Measurements from ENCODE around the gene THSD7A. TPM values are rescaled to one million over a fixed set of nuclear protein-coding genes. Genes with fewer than 3 reads are reported as not detected.

The THSD7A gene
- total and polyA plus RNA-seq, 2 donors = 0.50 to 1.5 TPM

DNA sequence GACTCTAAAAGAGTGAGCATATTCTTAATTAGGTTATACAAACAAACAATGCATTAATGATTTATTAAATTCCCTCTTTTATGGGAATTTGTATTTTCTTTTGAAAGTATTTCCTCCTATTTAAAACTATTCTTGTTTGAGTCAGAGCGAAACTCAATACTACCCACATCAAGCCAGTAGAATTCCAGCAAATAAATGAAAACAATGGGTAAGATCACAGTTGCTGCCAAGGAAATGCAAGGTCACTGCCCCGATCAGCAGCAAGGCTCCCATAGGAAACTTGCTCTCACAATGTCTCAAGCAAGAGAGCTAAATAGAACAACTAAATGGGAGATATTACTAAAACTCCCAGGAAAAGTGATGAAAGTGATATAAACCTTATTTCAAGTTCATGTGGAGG, 206.3 kb downstream of the THSD7A start:
- H3K4me1 ChIP-seq (ENCODE audit: control insufficient read depth in 2 of 2, insufficient read depth in 2 of 2, low read length in 2 of 2) = no peaks in the 10 kb centered on the region
- no peak for DNase-seq (ENCODE audit: low read depth in 6 of 9, low spot score in 9 of 9)
- H3K36me3 ChIP-seq (ENCODE audit: control insufficient read depth in 2 of 2, insufficient read depth in 2 of 2, low read length in 1 of 2) = no peaks in the 10 kb centered on the region
- no peaks in the 10 kb centered on the region for H3K27me3 ChIP-seq (ENCODE audit: control insufficient read depth in 2 of 2, insufficient read depth in 1 of 2, low read length in 1 of 2)
- no peak overlapping the region for H3K27ac ChIP-seq (ENCODE audit: low read depth in 1 of 2, low read length in 1 of 2)
- no peaks in the 10 kb centered on the region for H3K9me3 ChIP-seq (ENCODE audit: control insufficient read depth in 2 of 2, insufficient read depth in 1 of 2, low read length in 1 of 2)
- no peak overlapping the region for H3K4me3 ChIP-seq (ENCODE audit: low read length in 2 of 2)
- WGBS = 93% methylated on average over 2 of the region's 2 CpGs

DNA sequence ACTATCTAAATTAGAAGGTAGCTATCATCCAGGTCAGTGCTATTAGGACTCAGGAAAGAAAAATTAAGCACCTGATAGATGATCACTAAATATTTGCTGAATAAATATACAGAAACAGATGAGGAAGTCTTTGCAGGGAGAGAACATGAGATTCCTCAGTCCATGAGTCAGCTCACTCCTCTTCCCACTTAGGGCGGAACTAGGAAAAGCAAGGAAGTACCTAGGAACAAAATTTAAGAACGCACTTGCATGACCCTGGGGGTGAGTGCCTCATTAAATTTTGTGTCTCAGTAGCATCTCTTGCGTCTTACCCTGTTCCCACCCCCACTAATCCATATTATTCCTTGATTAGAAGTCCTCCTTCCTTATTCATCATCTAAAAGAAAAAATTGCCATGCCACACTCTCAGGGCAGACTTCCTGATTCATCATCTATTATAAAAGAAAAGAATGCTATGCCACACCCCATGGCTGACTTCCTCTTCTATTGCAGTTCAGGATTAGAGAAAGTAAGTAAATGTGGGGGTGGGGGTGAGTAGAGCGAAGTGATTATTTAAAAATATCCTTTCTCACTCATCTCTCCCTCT, 208.8 kb downstream of the THSD7A start:
- H3K36me3 ChIP-seq (ENCODE audit: control insufficient read depth in 2 of 2, insufficient read depth in 2 of 2, low read length in 1 of 2) = no peaks in the 10 kb centered on the region
- H3K4me3 ChIP-seq (ENCODE audit: low read length in 2 of 2) = no peak overlapping the region
- no peaks in the 10 kb centered on the region for H3K9me3 ChIP-seq (ENCODE audit: control insufficient read depth in 2 of 2, insufficient read depth in 1 of 2, low read length in 1 of 2)
- no peaks in the 10 kb centered on the region for H3K4me1 ChIP-seq (ENCODE audit: control insufficient read depth in 2 of 2, insufficient read depth in 2 of 2, low read length in 2 of 2)
- no peak for DNase-seq (ENCODE audit: low read depth in 6 of 9, low spot score in 9 of 9)
- H3K27ac ChIP-seq (ENCODE audit: low read depth in 1 of 2, low read length in 1 of 2) = no peak overlapping the region
- no peaks in the 10 kb centered on the region for H3K27me3 ChIP-seq (ENCODE audit: control insufficient read depth in 2 of 2, insufficient read depth in 1 of 2, low read length in 1 of 2)
- WGBS = 93% methylated on average over 4 of the region's 4 CpGs

DNA sequence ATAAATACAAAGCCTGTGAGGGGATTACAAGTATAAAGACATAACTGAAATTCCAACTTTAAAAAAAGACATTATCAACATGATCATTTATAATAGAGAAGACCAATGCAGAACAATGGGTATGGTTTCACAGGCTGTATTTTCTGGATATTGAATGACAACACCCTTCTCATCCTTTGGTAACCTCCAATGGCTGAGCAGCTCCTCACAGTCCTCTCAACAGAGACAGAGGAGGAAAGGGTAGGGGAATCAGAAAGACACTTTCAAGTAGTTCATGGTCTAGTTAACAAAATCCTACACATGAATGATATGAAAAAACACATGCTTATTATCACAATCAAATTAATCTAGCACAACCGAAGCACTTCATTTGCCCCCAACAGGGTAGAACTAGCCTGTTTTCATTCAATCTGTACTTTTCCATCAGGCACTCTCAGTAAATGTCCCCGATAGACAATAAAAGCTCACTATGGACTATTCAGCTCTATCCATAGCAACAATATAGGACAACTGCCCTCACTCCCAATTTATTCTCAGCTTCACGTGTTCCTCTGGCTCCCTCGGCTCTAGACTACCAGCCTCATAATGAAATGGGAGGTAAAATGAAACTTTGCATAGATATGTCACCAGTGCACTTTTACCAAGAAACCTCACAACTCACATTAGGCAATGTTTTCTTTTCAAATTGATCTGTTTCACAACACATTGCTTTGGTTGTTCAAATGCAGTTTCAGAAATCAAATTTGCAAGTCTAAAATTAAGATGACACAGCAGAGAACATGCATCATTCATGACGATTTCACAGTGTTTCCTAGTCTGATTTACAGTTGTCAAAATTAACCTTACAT, 211.4 kb downstream of the THSD7A start:
- WGBS = 94% methylated on average over 5 of the region's 5 CpGs

DNA sequence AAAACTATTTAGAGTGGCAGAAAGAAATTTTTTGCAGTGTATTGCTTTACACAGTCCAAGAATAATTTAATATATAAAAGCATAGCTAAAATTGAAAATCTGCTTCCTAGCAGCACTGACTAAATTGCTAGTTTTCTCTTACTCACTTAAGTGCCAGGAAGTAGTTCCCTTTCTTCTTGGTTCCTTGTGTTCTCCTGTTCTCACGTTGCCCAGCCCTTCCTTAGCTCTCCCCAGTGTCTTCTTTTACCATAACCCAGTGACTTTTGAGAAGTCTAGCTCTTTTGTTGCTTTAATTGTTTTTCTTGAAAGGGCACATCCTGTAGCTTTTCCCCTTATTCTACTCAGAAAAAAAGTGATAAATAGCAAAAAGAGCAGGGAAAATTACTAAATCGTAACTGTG, 215.5 kb downstream of the THSD7A start:
- Histone ChIP-seq H3K4me3 (ENCODE audit: low read length in 2 of 2) (no peak overlapping the region), H3K27me3 (ENCODE audit: control insufficient read depth in 2 of 2, insufficient read depth in 1 of 2, low read length in 1 of 2) (no peaks in the 10 kb centered on the region), H3K36me3 (ENCODE audit: control insufficient read depth in 2 of 2, insufficient read depth in 2 of 2, low read length in 1 of 2) (no peaks in the 10 kb centered on the region), H3K9me3 (ENCODE audit: control insufficient read depth in 2 of 2, insufficient read depth in 1 of 2, low read length in 1 of 2) (no peaks in the 10 kb centered on the region), H3K27ac (ENCODE audit: low read depth in 1 of 2, low read length in 1 of 2) (no peak overlapping the region), H3K4me1 (ENCODE audit: control insufficient read depth in 2 of 2, insufficient read depth in 2 of 2, low read length in 2 of 2) (no peaks in the 10 kb centered on the region)
- DNase-seq (ENCODE audit: low read depth in 6 of 9, low spot score in 9 of 9) = no peak
- whole genome bisulfite sequencing = 62% methylated on average over 2 of the region's 2 CpGs

More for the DNA sequence above, 211.4 kb downstream of the THSD7A start:
- DNase-seq (ENCODE audit: low read depth in 6 of 9, low spot score in 9 of 9) = no peak
- no peak overlapping the region for H3K27ac ChIP-seq (ENCODE audit: low read depth in 1 of 2, low read length in 1 of 2)
- no peaks in the 10 kb centered on the region for H3K4me1 ChIP-seq (ENCODE audit: control insufficient read depth in 2 of 2, insufficient read depth in 2 of 2, low read length in 2 of 2)
- no peaks in the 10 kb centered on the region for H3K27me3 ChIP-seq (ENCODE audit: control insufficient read depth in 2 of 2, insufficient read depth in 1 of 2, low read length in 1 of 2)
- no peaks in the 10 kb centered on the region for H3K36me3 ChIP-seq (ENCODE audit: control insufficient read depth in 2 of 2, insufficient read depth in 2 of 2, low read length in 1 of 2)
- no peak overlapping the region for H3K4me3 ChIP-seq (ENCODE audit: low read length in 2 of 2)
- H3K9me3 ChIP-seq (ENCODE audit: control insufficient read depth in 2 of 2, insufficient read depth in 1 of 2, low read length in 1 of 2) = no peaks in the 10 kb centered on the region

GRCh38 chr7:11615174-11615573, 216.8 kb downstream of the THSD7A start:
- no peak overlapping the region for H3K27ac ChIP-seq (ENCODE audit: low read depth in 1 of 2, low read length in 1 of 2)
- H3K36me3 ChIP-seq (ENCODE audit: control insufficient read depth in 2 of 2, insufficient read depth in 2 of 2, low read length in 1 of 2) = no peaks in the 10 kb centered on the region
- no peaks in the 10 kb centered on the region for H3K27me3 ChIP-seq (ENCODE audit: control insufficient read depth in 2 of 2, insufficient read depth in 1 of 2, low read length in 1 of 2)
- H3K4me1 ChIP-seq (ENCODE audit: control insufficient read depth in 2 of 2, insufficient read depth in 2 of 2, low read length in 2 of 2) = no peaks in the 10 kb centered on the region
- WGBS = 87% methylated on average over 2 of the region's 2 CpGs
- DNase-seq (ENCODE audit: low read depth in 6 of 9, low spot score in 9 of 9) = no peak
- H3K4me3 ChIP-seq (ENCODE audit: low read length in 2 of 2) = no peak overlapping the region
- no peaks in the 10 kb centered on the region for H3K9me3 ChIP-seq (ENCODE audit: control insufficient read depth in 2 of 2, insufficient read depth in 1 of 2, low read length in 1 of 2)

GRCh38 chr7:11613292-11613930, 218.6 kb downstream of the THSD7A start:
- no peaks in the 10 kb centered on the region for H3K27me3 ChIP-seq (ENCODE audit: control insufficient read depth in 2 of 2, insufficient read depth in 1 of 2, low read length in 1 of 2)
- no peak overlapping the region for H3K27ac ChIP-seq (ENCODE audit: low read depth in 1 of 2, low read length in 1 of 2)
- no peak for DNase-seq (ENCODE audit: low read depth in 6 of 9, low spot score in 9 of 9)
- no peak overlapping the region for H3K4me3 ChIP-seq (ENCODE audit: low read length in 2 of 2)
- H3K9me3 ChIP-seq (ENCODE audit: control insufficient read depth in 2 of 2, insufficient read depth in 1 of 2, low read length in 1 of 2) = no peaks in the 10 kb centered on the region
- WGBS = 92% methylated on average over 5 of the region's 5 CpGs
- no peaks in the 10 kb centered on the region for H3K36me3 ChIP-seq (ENCODE audit: control insufficient read depth in 2 of 2, insufficient read depth in 2 of 2, low read length in 1 of 2)
- no peaks in the 10 kb centered on the region for H3K4me1 ChIP-seq (ENCODE audit: control insufficient read depth in 2 of 2, insufficient read depth in 2 of 2, low read length in 2 of 2)

GRCh38 chr7:11612737-11613136, 219.3 kb downstream of the THSD7A start:
- Histone ChIP-seq H3K27ac (ENCODE audit: low read depth in 1 of 2, low read length in 1 of 2) (no peak overlapping the region), H3K4me3 (ENCODE audit: low read length in 2 of 2) (no peak overlapping the region), H3K9me3 (ENCODE audit: control insufficient read depth in 2 of 2, insufficient read depth in 1 of 2, low read length in 1 of 2) (no peaks in the 10 kb centered on the region), H3K4me1 (ENCODE audit: control insufficient read depth in 2 of 2, insufficient read depth in 2 of 2, low read length in 2 of 2) (no peaks in the 10 kb centered on the region), H3K27me3 (ENCODE audit: control insufficient read depth in 2 of 2, insufficient read depth in 1 of 2, low read length in 1 of 2) (no peaks in the 10 kb centered on the region), H3K36me3 (ENCODE audit: control insufficient read depth in 2 of 2, insufficient read depth in 2 of 2, low read length in 1 of 2) (no peaks in the 10 kb centered on the region)
- DNase-seq (ENCODE audit: low read depth in 6 of 9, low spot score in 9 of 9) = no peak
- 67% methylated on average over 1 of the region's 1 CpG for WGBS

DNA sequence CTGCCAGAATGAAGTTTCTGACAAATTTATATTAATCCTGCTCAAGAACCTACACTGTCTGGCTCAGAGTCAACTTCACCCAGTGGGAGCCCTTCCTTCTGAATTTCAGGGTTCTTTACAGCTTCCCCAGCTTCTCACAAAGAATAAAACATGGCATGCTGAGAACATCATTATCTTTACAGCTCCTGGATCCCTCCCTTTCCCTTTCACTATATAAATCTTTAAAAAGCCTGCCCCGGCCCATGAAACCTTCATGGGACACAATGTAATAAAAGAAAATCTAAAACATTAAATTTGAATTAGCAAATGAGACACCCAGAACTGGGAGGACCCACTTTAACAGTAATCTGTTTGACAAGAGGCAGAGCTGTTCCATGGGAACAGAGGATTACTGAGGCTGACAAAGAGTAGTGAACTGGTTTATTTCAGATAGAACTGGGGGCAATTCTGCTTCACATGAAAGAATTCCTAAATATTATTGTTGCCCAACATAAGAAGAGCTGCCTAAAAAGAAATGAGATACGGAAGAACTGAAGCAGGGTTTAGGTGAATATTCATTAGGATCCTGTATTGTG, 222.8 kb downstream of the THSD7A start:
- no peak for DNase-seq (ENCODE audit: low read depth in 6 of 9, low spot score in 9 of 9)
- 80% methylated on average over 2 of the region's 2 CpGs for WGBS
- Histone ChIP-seq H3K36me3 (ENCODE audit: control insufficient read depth in 2 of 2, insufficient read depth in 2 of 2, low read length in 1 of 2) (no peaks in the 10 kb centered on the region), H3K4me1 (ENCODE audit: control insufficient read depth in 2 of 2, insufficient read depth in 2 of 2, low read length in 2 of 2) (no peaks in the 10 kb centered on the region), H3K27ac (ENCODE audit: low read depth in 1 of 2, low read length in 1 of 2) (no peak overlapping the region), H3K9me3 (ENCODE audit: control insufficient read depth in 2 of 2, insufficient read depth in 1 of 2, low read length in 1 of 2) (no peaks in the 10 kb centered on the region), H3K4me3 (ENCODE audit: low read length in 2 of 2) (no peak overlapping the region), H3K27me3 (ENCODE audit: control insufficient read depth in 2 of 2, insufficient read depth in 1 of 2, low read length in 1 of 2) (no peaks in the 10 kb centered on the region)

GRCh38 chr7:11607686-11608085, 224.3 kb downstream of the THSD7A start:
- no peak for DNase-seq (ENCODE audit: low read depth in 6 of 9, low spot score in 9 of 9)
- 62% methylated on average over 2 of the region's 2 CpGs for WGBS
- Histone ChIP-seq H3K27me3 (ENCODE audit: control insufficient read depth in 2 of 2, insufficient read depth in 1 of 2, low read length in 1 of 2) (no peaks in the 10 kb centered on the region), H3K27ac (ENCODE audit: low read depth in 1 of 2, low read length in 1 of 2) (no peak overlapping the region), H3K4me3 (ENCODE audit: low read length in 2 of 2) (no peak overlapping the region), H3K9me3 (ENCODE audit: control insufficient read depth in 2 of 2, insufficient read depth in 1 of 2, low read length in 1 of 2) (no peaks in the 10 kb centered on the region), H3K36me3 (ENCODE audit: control insufficient read depth in 2 of 2, insufficient read depth in 2 of 2, low read length in 1 of 2) (no peaks in the 10 kb centered on the region), H3K4me1 (ENCODE audit: control insufficient read depth in 2 of 2, insufficient read depth in 2 of 2, low read length in 2 of 2) (no peaks in the 10 kb centered on the region)
